Measurements from ENCODE around the gene SHROOM3.

Gene SHROOM3

GRCh38 chr4:76582817-76583087, 147.7 kb downstream of the SHROOM3 start:
- Histone ChIP-seq H3K27me3 (ENCODE audit: control insufficient read depth, insufficient read depth, low read length) (no peaks in the 10 kb centered on the region), H3K4me3 (ENCODE audit: low read length) (no peak overlapping the region), H3K9me3 (ENCODE audit: control insufficient read depth, low read length) (no peaks in the 10 kb centered on the region), H3K9ac (ENCODE audit: low read length) (no peak overlapping the region), H3K36me3 (ENCODE audit: control insufficient read depth, insufficient read depth, low read length) (no peaks in the 10 kb centered on the region), H3K4me1 (ENCODE audit: control insufficient read depth, insufficient read depth, low read length) (no peaks in the 10 kb centered on the region)

DNA sequence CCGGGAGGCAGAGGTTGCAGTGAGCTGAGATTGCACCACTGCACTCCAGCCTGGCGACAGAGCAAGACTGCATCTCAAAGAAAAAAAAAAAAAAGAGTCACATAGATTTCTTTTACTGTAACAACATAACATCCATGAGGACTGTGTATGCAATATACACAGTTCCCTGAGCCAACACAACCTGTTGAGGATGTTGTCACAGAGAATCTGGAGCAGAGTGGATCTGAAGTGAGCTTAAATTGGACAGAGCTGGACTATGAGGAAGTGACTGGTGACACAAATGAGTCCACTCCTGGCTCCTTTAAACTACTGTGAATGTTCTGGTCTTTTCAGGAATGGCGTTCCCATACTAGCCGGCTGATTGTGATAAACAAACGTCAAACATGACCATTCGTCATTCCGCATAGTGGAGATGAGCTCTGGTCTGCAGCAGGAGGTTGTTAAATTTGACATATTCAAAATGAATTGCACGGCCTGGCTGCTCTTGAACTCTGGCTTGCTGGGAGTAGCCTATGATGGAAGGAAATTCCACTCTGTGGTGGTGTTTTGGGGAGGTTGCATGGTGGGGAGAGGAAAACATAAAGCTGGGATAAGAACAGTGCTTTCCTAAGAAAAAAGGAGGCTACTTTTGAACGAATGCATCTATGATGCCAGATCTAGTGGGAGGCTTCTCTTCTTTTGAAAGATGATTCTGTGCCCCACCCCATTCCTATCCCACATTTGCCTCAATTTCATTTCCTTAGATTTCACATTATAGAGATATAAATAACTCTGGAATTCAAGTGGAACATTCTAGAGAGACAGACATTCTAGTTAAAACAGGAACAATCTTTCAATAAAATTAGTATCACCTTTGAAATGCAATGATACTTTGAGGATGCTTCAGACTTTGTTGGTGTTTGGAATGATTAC, 149.5 kb downstream of the SHROOM3 start:
- no peak overlapping the region for H3K4me3 ChIP-seq (ENCODE audit: low read length)
- no peaks in the 10 kb centered on the region for H3K36me3 ChIP-seq (ENCODE audit: control insufficient read depth, insufficient read depth, low read length)
- peaks cover 1% of the 10 kb centered on the region for H3K4me1 ChIP-seq (ENCODE audit: control insufficient read depth, insufficient read depth, low read length)
- H3K9me3 ChIP-seq (ENCODE audit: control insufficient read depth, low read length) = no peaks in the 10 kb centered on the region
- no peaks in the 10 kb centered on the region for H3K27me3 ChIP-seq (ENCODE audit: control insufficient read depth, insufficient read depth, low read length)
- H3K9ac ChIP-seq (ENCODE audit: low read length) = no peak overlapping the region

DNA sequence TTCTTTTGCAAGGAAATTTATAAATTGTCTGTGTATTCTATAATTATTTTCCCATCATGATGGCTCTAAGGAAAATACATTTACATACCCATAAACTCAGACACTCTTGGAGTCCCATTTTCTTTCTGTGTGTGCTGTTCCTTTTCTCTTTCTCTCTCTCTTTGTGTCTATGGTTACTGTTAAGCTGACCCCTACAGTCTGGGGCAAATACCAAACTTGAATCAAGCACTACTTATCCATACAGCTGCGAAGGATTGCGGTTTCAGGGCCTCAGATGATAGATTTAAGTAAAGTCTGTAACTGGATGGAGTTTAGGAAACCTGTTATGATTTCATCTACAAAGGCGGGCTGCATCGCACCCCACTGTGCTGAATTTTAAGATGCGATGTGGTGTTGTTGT, 150.2 kb downstream of the SHROOM3 start:
- Histone ChIP-seq H3K9ac (ENCODE audit: low read length) (peak overlapping the region; percentile 82), H3K4me1 (ENCODE audit: control insufficient read depth, insufficient read depth, low read length) (peaks cover 9% of the 10 kb centered on the region), H3K4me3 (ENCODE audit: low read length) (no peak overlapping the region), H3K9me3 (ENCODE audit: control insufficient read depth, low read length) (no peaks in the 10 kb centered on the region), H3K36me3 (ENCODE audit: control insufficient read depth, insufficient read depth, low read length) (no peaks in the 10 kb centered on the region), H3K27me3 (ENCODE audit: control insufficient read depth, insufficient read depth, low read length) (no peaks in the 10 kb centered on the region)

DNA sequence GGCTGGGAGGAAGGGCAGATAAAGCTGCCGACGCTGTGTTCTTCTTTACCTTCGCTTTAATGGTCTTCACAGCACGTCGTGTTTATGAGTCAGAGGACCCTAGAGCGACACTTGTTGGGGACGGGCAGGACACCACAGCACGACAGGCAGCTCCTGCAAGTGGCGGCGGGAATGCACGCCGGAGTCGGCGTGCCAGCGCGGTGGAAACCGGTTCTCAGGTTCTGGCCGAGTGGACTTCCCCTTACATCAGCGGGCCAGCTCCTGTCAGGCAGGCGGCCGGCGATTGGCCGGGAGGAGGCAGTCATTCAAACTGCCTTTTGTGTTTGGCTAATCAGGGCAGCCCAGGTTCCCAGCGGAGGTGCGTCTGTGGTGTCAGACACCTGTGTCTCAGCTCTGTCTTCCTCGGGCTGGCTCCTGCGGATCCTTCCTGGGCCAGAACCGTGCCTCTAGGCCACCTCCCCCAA, 150.9 kb downstream of the SHROOM3 start:
- H3K36me3 ChIP-seq (ENCODE audit: control insufficient read depth, insufficient read depth, low read length) = no peaks in the 10 kb centered on the region
- H3K4me1 ChIP-seq (ENCODE audit: control insufficient read depth, insufficient read depth, low read length) = peaks cover 9% of the 10 kb centered on the region
- peak overlapping the region; percentile 34 for H3K4me3 ChIP-seq (ENCODE audit: low read length)
- H3K9ac ChIP-seq (ENCODE audit: low read length) = peak overlapping the region; percentile 82
- no peaks in the 10 kb centered on the region for H3K27me3 ChIP-seq (ENCODE audit: control insufficient read depth, insufficient read depth, low read length)
- H3K9me3 ChIP-seq (ENCODE audit: control insufficient read depth, low read length) = no peaks in the 10 kb centered on the region

GRCh38 chr4:76588274-76588673, 153.2 kb downstream of the SHROOM3 start:
- no peaks in the 10 kb centered on the region for H3K9me3 ChIP-seq (ENCODE audit: control insufficient read depth, low read length)
- H3K4me3 ChIP-seq (ENCODE audit: low read length) = no peak overlapping the region
- H3K27me3 ChIP-seq (ENCODE audit: control insufficient read depth, insufficient read depth, low read length) = no peaks in the 10 kb centered on the region
- peak overlapping the region; percentile 22 for H3K9ac ChIP-seq (ENCODE audit: low read length)
- H3K36me3 ChIP-seq (ENCODE audit: control insufficient read depth, insufficient read depth, low read length) = no peaks in the 10 kb centered on the region
- peaks cover 9% of the 10 kb centered on the region for H3K4me1 ChIP-seq (ENCODE audit: control insufficient read depth, insufficient read depth, low read length)

DNA sequence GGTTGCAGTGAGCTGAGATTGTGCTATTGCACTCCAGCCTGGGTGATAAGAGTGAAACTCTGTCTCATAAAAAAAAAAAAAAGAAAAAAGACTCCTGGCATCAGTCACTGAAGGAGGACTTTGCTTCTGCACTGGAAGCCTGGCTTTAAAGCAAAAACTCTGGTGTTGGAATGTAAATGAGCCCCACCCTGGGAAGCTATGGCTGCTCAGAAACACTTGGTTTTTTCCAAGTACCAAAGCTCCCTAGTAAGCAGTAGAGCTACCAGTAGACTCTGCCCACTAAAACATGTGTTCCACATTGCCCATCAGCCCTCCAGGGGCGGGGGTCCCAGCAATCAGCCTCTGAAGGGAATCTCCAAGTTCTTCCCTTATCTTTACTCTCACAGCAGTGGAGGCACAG, 154.4 kb downstream of the SHROOM3 start:
- Histone ChIP-seq H3K27me3 (ENCODE audit: control insufficient read depth, insufficient read depth, low read length) (no peaks in the 10 kb centered on the region), H3K4me3 (ENCODE audit: low read length) (no peak overlapping the region), H3K9ac (ENCODE audit: low read length) (peak overlapping the region; percentile 65), H3K9me3 (ENCODE audit: control insufficient read depth, low read length) (no peaks in the 10 kb centered on the region), H3K36me3 (ENCODE audit: control insufficient read depth, insufficient read depth, low read length) (no peaks in the 10 kb centered on the region), H3K4me1 (ENCODE audit: control insufficient read depth, insufficient read depth, low read length) (peaks cover 16% of the 10 kb centered on the region)

DNA sequence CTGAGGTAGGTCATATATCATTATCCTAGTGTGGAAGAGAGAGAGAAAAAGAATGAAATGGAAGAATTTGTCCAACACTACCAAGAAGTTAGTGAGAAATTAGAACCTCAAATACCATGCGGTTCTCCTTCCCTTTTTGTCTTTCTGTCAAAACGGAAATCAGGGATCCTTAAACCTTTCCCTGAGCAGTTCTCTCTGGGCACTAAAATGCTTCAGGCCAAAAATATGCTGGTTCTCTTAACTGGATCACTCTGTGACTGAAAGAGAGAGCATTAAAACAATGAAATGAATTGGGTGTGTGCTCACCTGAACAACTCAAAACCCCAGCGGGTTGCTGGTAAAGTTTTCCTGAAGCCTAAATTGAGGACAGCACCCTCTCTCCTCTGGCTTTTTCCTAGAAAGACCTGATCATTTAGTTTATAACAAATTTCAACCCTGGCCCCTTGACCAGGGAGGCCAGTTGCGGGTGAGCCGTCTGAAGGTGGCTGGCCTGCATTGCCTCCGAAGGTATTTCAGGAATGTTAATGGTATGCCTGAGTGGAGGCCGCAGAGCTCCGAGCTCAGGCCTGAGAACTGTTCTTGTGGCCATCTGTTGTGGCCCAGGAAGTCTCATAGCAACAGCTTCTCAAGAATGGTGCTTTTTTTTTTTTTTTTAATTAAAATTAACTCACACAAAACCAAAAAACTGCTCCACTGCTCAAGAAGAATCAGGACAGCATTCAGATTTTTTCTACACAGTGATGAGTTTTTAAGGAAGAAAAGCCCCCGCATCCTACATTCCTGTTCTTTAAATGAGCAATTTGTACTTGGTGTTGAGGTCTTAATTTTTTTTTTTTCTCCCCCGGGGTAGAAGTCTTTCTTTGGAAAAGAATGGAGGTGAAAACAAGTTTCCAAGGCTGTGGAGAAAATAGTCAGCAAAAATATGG, 155.1 kb downstream of the SHROOM3 start:
- H3K9ac ChIP-seq (ENCODE audit: low read length) = peak overlapping the region; percentile 65
- H3K4me1 ChIP-seq (ENCODE audit: control insufficient read depth, insufficient read depth, low read length) = peaks cover 20% of the 10 kb centered on the region

DNA sequence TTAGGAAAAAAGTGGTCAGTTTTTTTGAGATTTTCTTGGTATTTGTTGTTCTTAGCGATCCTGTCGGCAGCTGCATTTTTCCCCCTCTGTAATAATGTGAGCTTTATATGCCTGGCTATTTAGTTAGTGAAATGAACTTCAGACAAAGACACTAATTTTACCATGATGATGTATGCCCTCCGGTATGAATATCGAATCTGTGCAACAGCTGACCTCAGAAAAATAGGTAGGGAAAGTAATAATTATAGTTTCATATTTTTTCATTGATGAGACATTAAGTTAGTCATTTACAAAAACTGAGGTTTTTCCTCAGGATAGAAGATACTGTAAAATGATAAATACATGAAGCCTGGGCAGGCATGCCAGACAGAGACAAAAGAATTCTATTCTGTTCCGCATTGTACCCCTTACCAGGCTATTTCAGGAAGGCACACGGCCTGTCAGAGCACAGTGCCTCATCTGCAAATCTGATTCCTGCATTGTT, 155.8 kb downstream of the SHROOM3 start:
- no peaks in the 10 kb centered on the region for H3K27me3 ChIP-seq (ENCODE audit: control insufficient read depth, insufficient read depth, low read length)
- no peaks in the 10 kb centered on the region for H3K9me3 ChIP-seq (ENCODE audit: control insufficient read depth, low read length)
- H3K36me3 ChIP-seq (ENCODE audit: control insufficient read depth, insufficient read depth, low read length) = no peaks in the 10 kb centered on the region
- peaks cover 27% of the 10 kb centered on the region for H3K4me1 ChIP-seq (ENCODE audit: control insufficient read depth, insufficient read depth, low read length)
- no peak overlapping the region for H3K9ac ChIP-seq (ENCODE audit: low read length)
- H3K4me3 ChIP-seq (ENCODE audit: low read length) = no peak overlapping the region

More for the DNA sequence above, 155.1 kb downstream of the SHROOM3 start:
- H3K27me3 ChIP-seq (ENCODE audit: control insufficient read depth, insufficient read depth, low read length) = no peaks in the 10 kb centered on the region
- no peaks in the 10 kb centered on the region for H3K9me3 ChIP-seq (ENCODE audit: control insufficient read depth, low read length)
- H3K4me3 ChIP-seq (ENCODE audit: low read length) = no peak overlapping the region
- H3K36me3 ChIP-seq (ENCODE audit: control insufficient read depth, insufficient read depth, low read length) = no peaks in the 10 kb centered on the region

GRCh38 chr4:76591992-76592391, 157.0 kb downstream of the SHROOM3 start:
- peaks cover 39% of the 10 kb centered on the region for H3K4me1 ChIP-seq (ENCODE audit: control insufficient read depth, insufficient read depth, low read length)
- no peak overlapping the region for H3K4me3 ChIP-seq (ENCODE audit: low read length)
- H3K9ac ChIP-seq (ENCODE audit: low read length) = no peak overlapping the region

DNA sequence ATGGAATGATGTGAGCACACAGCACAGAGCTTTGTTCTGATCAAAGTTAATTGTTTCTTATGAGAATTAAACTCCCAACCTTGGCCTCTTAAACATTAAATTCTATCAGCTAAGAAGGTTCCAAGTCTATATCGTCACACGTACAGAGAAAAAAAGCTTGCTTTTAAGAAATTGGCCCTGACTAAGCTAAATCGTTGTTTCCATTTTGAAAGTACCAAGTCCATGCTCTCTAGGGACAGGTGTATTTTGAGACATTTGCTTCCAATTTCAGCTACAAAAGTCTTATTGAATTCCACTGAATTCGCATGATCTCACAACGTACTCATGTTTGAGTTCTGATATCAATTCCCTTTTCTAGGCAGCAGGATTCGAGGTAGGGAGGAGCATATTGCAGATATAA, 157.4 kb downstream of the SHROOM3 start:
- Histone ChIP-seq H3K9ac (ENCODE audit: low read length) (no peak overlapping the region), H3K4me3 (ENCODE audit: low read length) (no peak overlapping the region), H3K4me1 (ENCODE audit: control insufficient read depth, insufficient read depth, low read length) (peaks cover 42% of the 10 kb centered on the region), H3K36me3 (ENCODE audit: control insufficient read depth, insufficient read depth, low read length) (no peaks in the 10 kb centered on the region), H3K27me3 (ENCODE audit: control insufficient read depth, insufficient read depth, low read length) (no peaks in the 10 kb centered on the region), H3K9me3 (ENCODE audit: control insufficient read depth, low read length) (no peaks in the 10 kb centered on the region)

More at GRCh38 chr4:76591992-76592391, 157.0 kb downstream of the SHROOM3 start:
- no peaks in the 10 kb centered on the region for H3K27me3 ChIP-seq (ENCODE audit: control insufficient read depth, insufficient read depth, low read length)
- H3K36me3 ChIP-seq (ENCODE audit: control insufficient read depth, insufficient read depth, low read length) = no peaks in the 10 kb centered on the region
- no peaks in the 10 kb centered on the region for H3K9me3 ChIP-seq (ENCODE audit: control insufficient read depth, low read length)

- Histone ChIP-seq H3K9ac (ENCODE audit: low read length) (no peak overlapping the region), H3K36me3 (ENCODE audit: control insufficient read depth, insufficient read depth, low read length) (no peaks in the 10 kb centered on the region), H3K4me1 (ENCODE audit: control insufficient read depth, insufficient read depth, low read length) (peaks cover 50% of the 10 kb centered on the region), H3K9me3 (ENCODE audit: control insufficient read depth, low read length) (no peaks in the 10 kb centered on the region), H3K4me3 (ENCODE audit: low read length) (no peak overlapping the region), H3K27me3 (ENCODE audit: control insufficient read depth, insufficient read depth, low read length) (no peaks in the 10 kb centered on the region)
Measured at GRCh38 chr4:76594173-76594572, 159.1 kb downstream of the SHROOM3 start.

- Histone ChIP-seq H3K27me3 (ENCODE audit: control insufficient read depth, insufficient read depth, low read length) (no peaks in the 10 kb centered on the region), H3K4me1 (ENCODE audit: control insufficient read depth, insufficient read depth, low read length) (peaks cover 46% of the 10 kb centered on the region), H3K9ac (ENCODE audit: low read length) (no peak overlapping the region), H3K9me3 (ENCODE audit: control insufficient read depth, low read length) (no peaks in the 10 kb centered on the region), H3K36me3 (ENCODE audit: control insufficient read depth, insufficient read depth, low read length) (no peaks in the 10 kb centered on the region), H3K4me3 (ENCODE audit: low read length) (no peak overlapping the region)
Measured at GRCh38 chr4:76595435-76595834, 160.4 kb downstream of the SHROOM3 start.
